HT1080 (cell line): Measurements from ENCODE around the gene CDYL. TPM values are rescaled to one million over a fixed set of nuclear protein-coding genes. Genes with fewer than 3 reads are reported as not detected.
"Not testable (repeated sequence)": the region's sequence is repeated elsewhere in the genome, so short reads cannot be mapped to it uniquely, and the experiment has no call there.

Source experiments
- DNase-seq: peaks from one replicate; pipeline ENCODE4 v3.0.0-alpha.2; 2015; ENCODE audit warnings: low read depth
- total RNA-seq: library from RNA; depleted of rRNA; stranded (reverse); fragments of >200 nt; shearing (Covaris generic); gene quantifications from 2 replicates; pipeline ENCODE4 v1.2.3, GENCODE V29; 2014; rRNA removed

The CDYL gene
- total RNA-seq, 1 experiment from 2014 or later = 28.4 TPM

- no peak for DNase-seq
Observed at GRCh38 chr6:4987432-4987831, 211.2 kb downstream of the CDYL start.

DNA sequence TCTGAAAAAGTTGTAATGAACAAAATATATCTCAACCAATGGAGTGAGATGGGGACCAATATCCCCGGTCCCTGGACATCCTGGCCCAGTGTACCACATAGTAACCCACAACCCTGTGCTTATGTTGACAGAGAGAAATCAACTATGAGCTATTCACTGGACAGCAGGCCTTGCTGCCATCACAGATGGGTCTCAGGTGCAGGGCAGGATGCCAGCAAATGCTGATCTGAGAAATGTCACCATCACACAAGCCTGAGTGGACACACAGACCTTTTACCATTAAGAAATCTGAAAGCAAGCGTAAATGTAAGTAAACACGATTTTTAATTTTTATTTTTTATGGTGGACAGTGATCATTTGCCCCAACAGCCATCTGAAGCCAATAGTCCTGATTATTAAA is 218.5 kb downstream of the CDYL start:
- no peak for DNase-seq

DNA sequence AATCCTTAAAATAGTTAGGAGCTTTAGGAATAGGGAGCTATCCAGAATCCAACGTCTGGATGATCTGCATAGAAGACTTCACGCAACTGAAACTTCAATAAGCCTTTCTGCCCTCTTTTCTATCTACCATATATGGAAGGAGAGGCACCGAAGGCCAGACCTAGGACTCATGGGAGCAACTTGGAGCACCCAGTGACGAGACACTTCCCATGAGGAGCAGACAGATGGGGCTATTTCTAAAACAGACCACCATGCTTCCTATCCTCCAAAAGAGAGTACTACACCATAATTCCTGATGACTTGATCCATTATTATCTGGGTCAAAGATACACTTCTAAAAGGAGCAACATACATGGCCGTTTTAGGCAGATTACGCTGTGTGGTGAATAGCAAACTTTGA is 221.7 kb downstream of the CDYL start:
- DNase-seq = no peak

DNA sequence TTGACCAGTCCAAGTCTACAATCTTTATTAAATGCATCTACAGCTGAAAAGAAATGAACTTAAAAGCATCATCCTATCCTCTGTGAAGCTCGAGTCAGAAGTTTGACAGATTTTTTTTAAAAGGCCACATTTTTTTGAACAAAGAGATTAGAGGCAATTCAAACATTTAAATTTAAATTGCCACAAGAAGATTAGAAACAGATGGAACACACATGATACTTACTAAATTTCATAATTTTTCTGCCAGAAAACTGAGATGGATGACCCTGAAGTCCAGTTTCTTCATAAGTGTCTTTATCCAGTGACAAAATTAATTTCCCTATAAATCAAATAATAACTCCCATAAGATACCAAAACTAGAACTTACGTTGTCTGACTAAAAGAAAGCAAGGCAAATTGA is 223.4 kb downstream of the CDYL start:
- no peak for DNase-seq

DNA sequence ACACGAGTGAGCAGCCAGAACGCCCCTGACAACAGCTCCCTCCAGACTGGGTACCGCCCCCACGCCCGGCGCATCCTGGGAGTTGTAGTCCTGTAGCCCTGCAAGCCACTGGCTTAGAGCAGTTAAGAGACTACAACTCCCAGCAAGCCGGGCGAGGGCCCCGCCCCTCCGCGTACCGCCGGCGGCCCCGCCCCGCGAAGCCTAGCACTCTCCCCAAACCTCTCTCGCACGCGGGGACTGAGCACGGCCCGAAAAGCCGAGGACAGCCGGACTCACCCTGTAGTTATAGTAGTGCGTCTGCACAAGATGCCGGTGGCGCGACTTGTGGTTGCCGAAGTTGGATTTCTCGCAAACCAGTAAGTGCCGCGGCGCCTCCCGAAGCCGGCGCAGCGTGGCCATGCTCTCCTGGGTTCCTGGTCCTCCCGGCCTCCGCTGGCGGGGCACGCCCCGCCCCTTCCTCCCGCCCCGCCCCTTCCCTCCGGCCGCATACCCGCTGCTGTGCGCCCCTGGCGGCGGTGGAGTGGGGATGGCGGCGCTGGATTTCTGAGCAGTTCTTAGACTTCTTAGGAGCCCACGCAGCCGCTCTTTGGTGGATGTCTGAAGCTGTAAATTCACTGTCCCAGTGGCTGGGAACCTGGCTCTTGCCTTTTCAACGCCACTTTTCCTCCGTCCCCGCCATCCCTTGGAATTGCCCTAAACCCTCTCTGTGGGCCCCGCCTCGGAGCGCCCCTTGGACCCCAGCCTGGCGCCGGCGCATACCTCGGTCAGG is 227.6 kb downstream of the CDYL start, which contains the start of gene RPP40:
Gene RPP40 (minus strand): TSS at position 434 of the 769 bp plus-strand sequence. CDS start 35 bp downstream, at position 399.
- peak; percentile 96 for DNase-seq

GRCh38 chr6:5004373-5005037 is 228.3 kb downstream of the CDYL start:
- DNase-seq = no peak

DNA sequence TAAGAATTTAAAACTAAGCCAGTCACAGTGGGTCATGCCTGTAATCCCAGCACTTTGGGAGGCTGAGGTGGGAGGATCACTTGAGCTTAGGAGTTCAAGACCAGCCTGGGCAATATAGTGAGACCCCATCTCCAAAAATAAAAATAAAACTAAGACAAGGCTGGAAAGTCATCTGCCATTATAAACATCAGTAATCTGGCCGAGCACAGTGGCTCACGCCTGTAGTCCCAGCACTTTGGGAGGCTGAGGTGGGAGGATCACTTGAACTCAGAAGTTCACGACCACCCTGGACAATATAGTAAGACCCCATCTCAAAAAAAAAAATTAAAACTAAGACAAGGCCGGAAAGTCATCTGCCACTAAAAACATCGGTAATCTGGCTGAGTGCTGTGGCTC is 228.8 kb downstream of the CDYL start:
- DNase-seq = not testable (repeated sequence)

Other genes with a start within 250 kb of the CDYL start
- gene RPP40, start 227.6 kb downstream of the CDYL start, total RNA-seq = 33.8 and 51.3 TPM in 2 replicates